GM18520 (cell line): Measurements from ENCODE around the gene FPGT.
"Not testable (repeated sequence)": the region's sequence is repeated elsewhere in the genome, so short reads cannot be mapped to it uniquely, and the experiment has no call there.

Source experiments
- ATAC-seq: cut with Tn5 transposase; IDR thresholded peaks from one replicate; pipeline ENCODE4 v1.9.1; 2021; ENCODE audit not compliant: unreplicated experiment

The FPGT gene

DNA sequence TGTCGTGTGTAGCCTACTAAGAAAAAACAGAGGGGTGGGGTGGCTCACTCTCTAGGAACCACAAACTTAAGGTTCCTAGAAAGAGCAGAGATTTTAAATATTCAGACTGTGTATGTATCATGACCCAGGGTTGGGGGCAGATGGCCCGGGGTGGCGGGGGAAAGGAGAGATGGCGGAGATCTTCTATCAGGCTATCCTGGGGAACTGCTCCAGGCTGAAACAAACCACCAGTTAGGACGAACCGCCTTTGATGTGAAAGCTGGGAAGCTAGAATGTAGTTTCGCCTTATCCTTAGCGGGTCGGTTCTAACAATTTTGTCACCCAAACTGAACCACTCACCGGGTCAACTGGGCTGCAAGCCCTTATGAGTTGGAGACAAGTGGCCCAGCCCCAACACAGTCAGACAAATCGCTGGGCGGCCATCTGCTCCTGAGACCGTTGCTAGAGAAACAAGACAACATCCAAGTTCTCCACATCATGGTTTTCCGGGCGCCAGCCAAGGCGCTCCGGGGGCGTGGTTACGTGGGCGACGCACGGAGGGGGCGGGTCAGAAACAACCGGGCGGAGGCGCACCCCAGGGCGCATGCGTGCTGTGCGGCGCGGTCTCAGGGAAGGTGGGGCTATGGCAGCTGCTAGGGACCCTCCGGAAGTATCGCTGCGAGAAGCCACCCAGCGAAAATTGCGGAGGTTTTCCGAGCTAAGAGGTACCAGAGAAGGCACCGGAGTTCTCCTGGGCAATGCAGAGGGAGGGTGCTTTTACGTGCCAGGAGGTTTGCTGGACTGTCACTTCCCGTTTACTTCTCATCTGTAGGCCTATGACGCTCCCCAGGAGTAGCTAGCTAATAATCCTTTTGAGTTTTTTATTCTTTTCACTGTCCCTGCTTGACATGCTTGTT lies at the start of gene FPGT, which contains the start of gene LRRIQ3:
TSS of gene FPGT (plus strand) at position 586 of the 896 bp plus-strand sequence. CDS start at position 623, 37 bp downstream.
TSS of gene LRRIQ3 (minus strand) at position 520 of the 896 bp plus-strand sequence. CDS start 14,492 bp downstream, outside the sequence.
- ATAC-seq, result peak; percentile 95

- ATAC-seq, result no peak
Observed at GRCh38 chr1:74160046-74160445, 38.0 kb upstream of the FPGT start.

- no peak for ATAC-seq
Observed at GRCh38 chr1:74161497-74161896, 36.5 kb upstream of the FPGT start.

- ATAC-seq, result no peak
Observed at GRCh38 chr1:74162333-74162732, 35.7 kb upstream of the FPGT start.

- ATAC-seq, result not testable (repeated sequence)
Observed at GRCh38 chr1:74174423-74174822, 23.6 kb upstream of the FPGT start.

DNA sequence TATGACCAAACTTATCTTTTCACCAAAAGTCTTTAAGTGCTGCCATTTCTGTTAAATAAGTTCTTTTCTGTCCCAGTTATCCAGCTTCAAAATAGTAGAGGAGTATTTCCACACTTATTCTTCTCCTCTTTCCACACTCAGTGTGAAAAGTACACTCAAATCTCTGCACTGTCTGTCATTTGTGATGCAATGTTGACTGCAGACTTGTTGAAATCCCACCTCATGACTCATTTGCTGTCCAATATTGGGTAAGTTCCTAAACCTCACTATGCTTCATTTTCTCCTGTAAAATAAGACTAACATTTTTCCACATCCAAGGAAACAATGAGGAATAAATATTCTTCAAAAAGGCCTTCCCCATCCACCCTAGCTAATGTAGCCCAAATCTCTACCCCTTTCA lies 17.6 kb upstream of the FPGT start:
- ATAC-seq, result no peak

DNA sequence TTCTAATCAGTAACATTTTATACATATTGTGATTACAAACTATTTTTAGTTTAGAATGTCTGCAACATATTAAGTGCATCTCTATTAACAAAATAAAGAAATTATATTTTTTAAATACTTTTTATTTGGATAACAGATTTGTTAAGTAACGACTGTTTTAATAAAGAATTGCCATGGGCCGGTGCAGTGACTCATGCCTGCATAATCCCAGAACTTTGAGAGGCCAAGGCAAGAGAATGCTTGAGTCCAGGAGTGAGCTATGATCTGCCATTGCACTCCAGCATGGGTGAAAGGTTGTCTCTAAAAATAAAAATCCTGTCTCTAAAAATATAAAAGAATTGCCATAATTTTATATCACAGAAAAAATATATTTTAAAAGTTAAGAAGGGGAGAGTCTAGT lies 4.1 kb upstream of the FPGT start:
- no peak for ATAC-seq

DNA sequence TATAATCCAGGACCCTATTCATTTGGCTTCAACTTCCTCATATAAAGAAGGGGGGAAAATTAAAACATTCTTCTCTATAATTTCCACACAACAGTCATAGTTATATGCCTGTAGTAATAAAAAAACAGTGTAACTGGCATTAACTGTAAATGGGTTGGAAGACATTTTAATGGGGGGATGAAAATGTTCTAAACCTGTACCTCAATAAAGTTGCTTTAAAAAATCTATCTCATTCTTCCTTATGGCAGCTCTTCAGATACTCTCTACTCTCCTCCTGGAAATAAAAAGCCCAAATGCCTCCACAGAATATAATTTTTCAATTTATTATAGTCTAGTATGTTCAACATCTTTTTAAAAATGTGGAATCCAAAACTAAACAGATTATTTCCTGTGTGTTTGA lies 2.7 kb upstream of the FPGT start:
- ATAC-seq, result no peak

- ATAC-seq, result no peak
Observed at GRCh38 chr1:74197255-74197654, 787 bp upstream of the FPGT start.

GRCh38 chr1:74199504-74199903 lies 1.5 kb downstream of the FPGT start:
- no peak for ATAC-seq

DNA sequence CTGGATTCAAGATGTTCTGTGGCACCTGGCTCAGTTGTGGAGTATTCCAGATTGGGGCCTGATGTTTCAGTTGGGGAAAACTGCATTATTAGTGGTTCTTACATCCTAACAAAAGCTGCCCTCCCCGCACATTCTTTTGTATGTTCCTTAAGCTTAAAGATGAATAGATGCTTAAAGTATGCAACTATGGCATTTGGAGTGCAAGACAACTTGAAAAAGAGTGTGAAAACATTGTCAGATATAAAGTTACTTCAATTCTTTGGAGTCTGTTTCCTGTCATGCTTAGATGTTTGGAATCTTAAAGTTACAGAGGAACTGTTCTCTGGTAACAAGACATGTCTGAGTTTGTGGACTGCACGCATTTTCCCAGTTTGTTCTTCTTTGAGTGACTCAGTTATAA lies 7.2 kb downstream of the FPGT start:
- no peak for ATAC-seq

DNA sequence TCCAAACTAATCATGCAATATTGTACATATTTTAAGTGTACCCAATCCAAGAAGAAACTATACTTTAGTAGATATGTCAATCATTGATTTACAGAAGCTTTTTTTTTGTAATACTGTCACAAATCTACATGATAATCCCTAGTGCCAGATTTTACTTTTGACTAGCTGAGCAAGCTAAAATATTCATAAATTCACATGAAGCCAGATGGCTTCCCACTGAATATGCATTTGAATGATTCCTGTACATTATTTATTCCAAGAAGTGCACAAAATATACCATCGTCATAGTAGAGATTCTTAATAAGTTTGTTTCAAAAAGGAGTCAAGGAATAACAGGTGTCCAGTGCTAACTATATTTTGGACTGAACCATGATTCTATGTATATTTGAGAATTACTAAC lies 17.2 kb downstream of the FPGT start:
- ATAC-seq, result no peak

GRCh38 chr1:74222701-74223100 lies 24.7 kb downstream of the FPGT start:
- ATAC-seq, result no peak

DNA sequence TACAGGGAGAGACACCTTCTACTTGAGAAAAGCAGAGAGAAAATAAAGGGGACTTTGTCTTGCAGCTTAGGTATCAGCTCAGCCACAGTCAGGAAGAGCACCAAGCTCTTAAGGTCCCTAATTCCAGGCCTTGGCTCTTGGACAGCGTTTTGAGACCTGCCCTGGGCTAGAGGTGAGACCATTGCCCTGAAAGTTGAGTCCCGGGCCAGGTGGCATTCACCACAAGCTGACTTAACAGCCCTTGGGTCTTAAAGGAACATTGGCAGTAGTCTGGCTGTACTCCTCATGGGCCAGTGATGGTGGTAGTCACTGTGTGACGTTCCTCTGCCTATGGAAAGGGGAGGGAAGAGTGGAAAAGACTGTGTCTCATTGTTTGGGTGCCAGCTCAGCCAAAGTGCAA lies 25.4 kb downstream of the FPGT start:
- no peak for ATAC-seq

- no peak for ATAC-seq
Observed at GRCh38 chr1:74235153-74235552, 37.1 kb downstream of the FPGT start, which contains the start of gene TNNI3K. Gene TNNI3K (plus strand): TSS chr1:74235387. CDS start chr1:74235452, 65 bp downstream.

DNA sequence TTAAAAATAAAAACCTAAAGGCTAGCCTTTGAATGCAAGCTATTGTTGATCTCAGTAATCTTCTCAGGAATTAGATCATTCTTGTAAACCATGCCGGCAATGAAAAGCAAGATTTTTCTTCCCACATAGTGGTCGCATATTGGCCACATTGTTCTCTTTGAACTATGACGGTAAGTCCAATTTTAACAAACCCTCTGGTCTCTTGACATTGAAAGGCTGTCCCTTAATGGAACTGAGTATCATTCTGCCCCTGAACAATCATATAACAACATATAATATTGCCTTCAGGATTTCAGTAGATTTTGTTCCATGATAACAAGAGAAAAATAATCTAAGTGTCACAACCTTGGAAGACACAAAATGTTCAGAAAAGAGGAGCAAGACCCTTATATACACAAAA lies 38.4 kb downstream of the FPGT start:
- ATAC-seq, result no peak

DNA sequence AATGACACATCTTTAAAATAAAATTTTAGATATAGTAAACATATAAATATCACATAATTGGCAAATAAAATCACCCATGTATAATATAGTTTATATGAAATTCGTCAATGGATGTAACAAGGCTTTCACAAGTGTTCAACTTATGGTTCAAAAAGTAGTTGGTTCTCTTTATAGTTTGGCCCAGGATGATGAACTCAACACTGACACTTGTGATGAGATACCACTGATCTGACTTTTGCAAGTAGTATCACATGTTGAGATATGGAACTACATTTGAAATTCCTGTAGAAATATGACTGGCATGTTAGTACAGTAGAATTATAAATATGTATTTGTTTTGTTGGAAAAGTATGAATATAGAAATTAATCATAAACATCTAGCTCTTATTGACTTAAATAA lies 39.0 kb downstream of the FPGT start:
- ATAC-seq, result no peak

DNA sequence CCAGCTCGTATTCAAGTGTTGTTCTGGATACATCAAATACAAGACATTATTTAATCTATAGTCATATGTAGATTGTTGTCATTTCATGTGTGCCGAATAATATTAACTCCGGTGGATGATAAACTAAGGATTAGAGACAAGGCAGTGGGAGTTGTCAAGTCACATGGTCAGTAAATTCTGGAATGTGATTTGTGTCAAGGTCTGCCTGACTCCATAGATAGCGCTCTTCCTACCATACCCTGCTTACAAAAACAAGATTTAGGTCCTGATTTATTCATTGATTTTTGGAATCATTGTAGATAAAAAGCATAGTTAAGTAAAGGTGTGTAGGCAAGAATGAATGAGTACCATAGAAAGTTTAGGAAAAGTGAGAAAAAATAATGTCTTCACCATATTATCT lies 39.7 kb downstream of the FPGT start:
- ATAC-seq, result no peak

GRCh38 chr1:74245168-74245772 lies 47.2 kb downstream of the FPGT start:
- ATAC-seq, result no peak

- no peak for ATAC-seq
Observed at GRCh38 chr1:74246315-74246714, 48.3 kb downstream of the FPGT start.

- ATAC-seq, result no peak
Observed at GRCh38 chr1:74247881-74248528, 50.0 kb downstream of the FPGT start.
